Measurements from ENCODE around the gene ADAMTSL1.

Gene ADAMTSL1

DNA sequence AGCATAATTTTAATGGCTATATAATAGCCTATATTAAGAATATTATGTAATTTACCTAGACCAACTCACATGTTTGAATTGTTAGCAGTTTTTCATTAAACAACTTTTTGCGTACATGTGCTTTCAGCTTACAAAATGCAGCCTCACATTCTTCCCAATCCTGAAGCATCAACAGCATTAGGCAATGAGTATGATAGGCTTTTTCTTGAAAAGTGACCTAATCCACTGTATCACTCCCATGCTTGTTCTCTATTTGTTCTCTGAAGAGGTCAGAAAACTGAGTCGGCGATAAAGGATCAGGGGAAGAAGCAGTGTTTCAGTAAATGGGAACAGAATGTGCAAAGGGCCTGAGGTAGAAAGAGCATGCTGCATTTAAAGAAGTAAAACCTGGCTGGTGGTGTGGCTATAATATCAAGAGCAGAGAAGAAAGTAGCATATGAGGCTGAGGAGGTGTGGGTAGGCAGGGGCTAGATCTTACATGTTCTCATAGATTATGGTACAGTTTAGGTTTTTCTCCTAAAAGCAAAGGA is 346.7 kb downstream of the ADAMTSL1 start:
- H3K4me3 ChIP-seq (ENCODE audit: low read depth, low read length), result no peak overlapping the region
- DNase-seq (ENCODE audit: low read depth), result no peak
- TF ChIP-seq, protein P1, sequence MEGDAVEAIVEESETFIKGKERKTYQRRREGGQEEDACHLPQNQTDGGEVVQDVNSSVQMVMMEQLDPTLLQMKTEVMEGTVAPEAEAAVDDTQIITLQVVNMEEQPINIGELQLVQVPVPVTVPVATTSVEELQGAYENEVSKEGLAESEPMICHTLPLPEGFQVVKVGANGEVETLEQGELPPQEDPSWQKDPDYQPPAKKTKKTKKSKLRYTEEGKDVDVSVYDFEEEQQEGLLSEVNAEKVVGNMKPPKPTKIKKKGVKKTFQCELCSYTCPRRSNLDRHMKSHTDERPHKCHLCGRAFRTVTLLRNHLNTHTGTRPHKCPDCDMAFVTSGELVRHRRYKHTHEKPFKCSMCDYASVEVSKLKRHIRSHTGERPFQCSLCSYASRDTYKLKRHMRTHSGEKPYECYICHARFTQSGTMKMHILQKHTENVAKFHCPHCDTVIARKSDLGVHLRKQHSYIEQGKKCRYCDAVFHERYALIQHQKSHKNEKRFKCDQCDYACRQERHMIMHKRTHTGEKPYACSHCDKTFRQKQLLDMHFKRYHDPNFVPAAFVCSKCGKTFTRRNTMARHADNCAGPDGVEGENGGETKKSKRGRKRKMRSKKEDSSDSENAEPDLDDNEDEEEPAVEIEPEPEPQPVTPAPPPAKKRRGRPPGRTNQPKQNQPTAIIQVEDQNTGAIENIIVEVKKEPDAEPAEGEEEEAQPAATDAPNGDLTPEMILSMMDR (IDR thresholded peaks at IDR 0.05; ENCODE audit: control insufficient read depth, extremely low read depth, insufficient read depth), result no peak

DNA sequence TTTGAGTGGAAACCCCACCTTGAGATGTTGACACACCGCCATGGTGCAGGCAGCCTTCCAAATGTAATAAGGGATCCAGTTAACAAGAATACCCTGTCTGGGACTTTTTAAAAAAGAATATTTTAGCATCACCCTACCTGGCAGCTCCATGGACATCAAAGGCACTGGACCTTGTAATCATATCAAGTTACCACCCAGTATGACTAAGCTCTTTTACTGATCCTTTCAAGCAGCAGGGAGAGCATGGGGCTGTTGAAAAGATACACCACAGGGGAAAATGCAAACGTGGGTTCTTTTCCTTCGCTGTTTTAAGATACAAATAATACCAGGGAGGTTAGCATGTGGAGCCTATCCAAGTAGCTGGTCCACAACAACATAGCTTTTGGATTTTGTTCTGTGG is 347.8 kb downstream of the ADAMTSL1 start:
- TF ChIP-seq, protein P1 (IDR thresholded peaks at IDR 0.05; ENCODE audit: control insufficient read depth, extremely low read depth, insufficient read depth), result no peak
- DNase-seq (ENCODE audit: low read depth), result no peak
- H3K4me3 ChIP-seq (ENCODE audit: low read depth, low read length), result no peak overlapping the region

DNA sequence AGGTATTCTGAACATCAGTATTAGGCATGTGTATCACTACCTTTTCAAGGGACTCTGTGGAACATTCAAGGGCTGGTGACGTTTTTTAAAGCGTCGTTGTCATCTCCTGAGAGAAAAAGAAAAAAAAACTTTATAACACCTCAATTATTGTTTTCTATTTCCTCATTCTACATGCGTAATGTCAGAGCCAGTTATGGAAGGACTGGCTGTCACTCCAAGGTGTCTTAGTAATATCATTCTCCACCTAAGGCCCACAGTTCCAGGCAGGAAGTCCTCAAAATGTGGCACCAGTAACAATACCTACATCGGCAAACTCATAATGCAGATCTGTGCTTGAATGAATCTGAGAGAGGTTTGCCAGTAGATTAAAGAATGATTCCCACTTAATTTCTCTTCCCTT is 348.9 kb downstream of the ADAMTSL1 start:
- no peak for DNase-seq (ENCODE audit: low read depth)
- no peak overlapping the region for H3K4me3 ChIP-seq (ENCODE audit: low read depth, low read length)
- TF ChIP-seq, protein P1 (IDR thresholded peaks at IDR 0.05; ENCODE audit: control insufficient read depth, extremely low read depth, insufficient read depth), result no peak

DNA sequence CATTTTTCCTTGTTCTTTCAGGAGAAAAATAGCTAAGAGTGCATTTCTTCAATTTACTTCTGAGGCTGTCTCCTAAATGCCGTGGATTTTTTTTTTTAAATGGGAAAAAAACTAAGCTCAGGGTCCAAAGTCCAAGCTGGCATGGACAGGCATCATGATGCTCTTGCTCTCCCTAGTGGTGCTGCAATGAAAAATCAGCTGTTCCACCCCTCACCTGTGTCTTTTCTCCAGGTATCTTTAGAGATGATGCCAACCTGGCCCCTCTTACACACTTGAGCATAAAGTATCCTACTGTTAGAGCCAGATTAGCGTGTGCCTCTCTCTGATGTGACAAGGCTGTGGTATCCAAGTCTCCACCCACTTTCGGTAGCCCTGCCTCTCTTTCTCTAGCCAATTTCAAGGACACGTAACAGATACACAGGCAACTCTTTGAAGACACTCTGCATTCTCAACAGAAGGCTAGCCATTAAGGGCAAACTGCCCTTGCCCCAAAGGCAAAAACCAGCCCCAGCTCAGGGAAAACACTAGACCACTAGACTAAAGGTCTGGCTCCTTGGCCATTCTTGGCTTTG is 350.2 kb downstream of the ADAMTSL1 start:
- no peak overlapping the region for H3K4me3 ChIP-seq (ENCODE audit: low read depth, low read length)
- TF ChIP-seq, protein P1 (IDR thresholded peaks at IDR 0.05; ENCODE audit: control insufficient read depth, extremely low read depth, insufficient read depth), result peak; percentile 76
- DNase-seq (ENCODE audit: low read depth), result no peak

- TF ChIP-seq, protein P1 (IDR thresholded peaks at IDR 0.05; ENCODE audit: control insufficient read depth, extremely low read depth, insufficient read depth), result no peak
- DNase-seq (ENCODE audit: low read depth), result no peak
- no peak overlapping the region for H3K4me3 ChIP-seq (ENCODE audit: low read depth, low read length)
These were observed 351.8 kb downstream of the ADAMTSL1 start for GRCh38 chr9:18825656-18826170.

GRCh38 chr9:18826248-18826647 is 352.3 kb downstream of the ADAMTSL1 start:
- H3K4me3 ChIP-seq (ENCODE audit: low read depth, low read length), result no peak overlapping the region
- TF ChIP-seq, protein P1 (IDR thresholded peaks at IDR 0.05; ENCODE audit: control insufficient read depth, extremely low read depth, insufficient read depth), result peak; percentile 20; the same call in 1 of the 2 replicates
- DNase-seq (ENCODE audit: low read depth), result no peak

GRCh38 chr9:18829066-18829465 is 355.1 kb downstream of the ADAMTSL1 start:
- no peak for DNase-seq (ENCODE audit: low read depth)
- no peak overlapping the region for H3K4me3 ChIP-seq (ENCODE audit: low read depth, low read length)
- TF ChIP-seq, protein P1 (IDR thresholded peaks at IDR 0.05; ENCODE audit: control insufficient read depth, extremely low read depth, insufficient read depth), result no peak
